ENCODE results near the gene CNTNAP2.

The CNTNAP2 gene

DNA sequence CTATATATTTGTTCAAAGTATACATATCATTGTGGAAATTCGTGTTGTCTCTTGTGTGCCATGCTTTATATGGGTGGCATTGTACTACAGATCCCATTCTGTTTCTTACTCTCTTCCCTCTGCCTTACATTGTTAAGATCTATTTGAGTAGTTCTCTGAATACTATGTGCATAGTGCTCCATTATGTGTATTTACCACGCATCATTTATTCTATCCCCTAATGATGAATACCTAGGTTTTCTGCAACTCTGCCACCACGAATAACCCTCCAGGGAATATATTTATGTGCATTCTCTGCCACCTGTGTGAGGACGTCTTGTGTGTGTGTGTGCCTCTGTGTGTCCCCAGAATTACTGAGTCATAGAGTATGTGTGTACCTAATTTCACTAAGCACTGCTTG lies 2042.7 kb downstream of the CNTNAP2 start:
- Histone ChIP-seq H3K79me2 (ENCODE audit: insufficient read depth, low read length) (no peaks in the 10 kb centered on the region), H3K27ac (ENCODE audit: low read depth, low read length) (no peak overlapping the region), H3K4me3 (ENCODE audit: insufficient read depth, low read length, poor library complexity, severe bottlenecking) (no peak overlapping the region), H2AFZ (ENCODE audit: low read depth, low read length, severe bottlenecking) (no peak overlapping the region), H3F3A (ENCODE audit: insufficient read depth) (no peaks in the 10 kb centered on the region), H3K9ac (ENCODE audit: low read length) (no peak overlapping the region), H3K9me3 (ENCODE audit: insufficient read depth, low read length) (no peaks in the 10 kb centered on the region), H3K27me3 (ENCODE audit: low read length) (no peaks in the 10 kb centered on the region), H4K20me1 (ENCODE audit: low read depth, low read length) (no peaks in the 10 kb centered on the region), H3K9me2 (replicated peaks; ENCODE audit: insufficient read depth, low read length) (no peaks in the 10 kb centered on the region), H3K4me2 (ENCODE audit: low read depth, low read length, poor library complexity, severe bottlenecking) (no peak overlapping the region), H3K36me3 (ENCODE audit: low read length) (no peaks in the 10 kb centered on the region)
- TF ChIP-seq EZH2phosphoT487 (conservative IDR thresholded peaks at IDR 0.05; ENCODE audit: low read length), result no peak
- TF ChIP-seq, protein P1, sequence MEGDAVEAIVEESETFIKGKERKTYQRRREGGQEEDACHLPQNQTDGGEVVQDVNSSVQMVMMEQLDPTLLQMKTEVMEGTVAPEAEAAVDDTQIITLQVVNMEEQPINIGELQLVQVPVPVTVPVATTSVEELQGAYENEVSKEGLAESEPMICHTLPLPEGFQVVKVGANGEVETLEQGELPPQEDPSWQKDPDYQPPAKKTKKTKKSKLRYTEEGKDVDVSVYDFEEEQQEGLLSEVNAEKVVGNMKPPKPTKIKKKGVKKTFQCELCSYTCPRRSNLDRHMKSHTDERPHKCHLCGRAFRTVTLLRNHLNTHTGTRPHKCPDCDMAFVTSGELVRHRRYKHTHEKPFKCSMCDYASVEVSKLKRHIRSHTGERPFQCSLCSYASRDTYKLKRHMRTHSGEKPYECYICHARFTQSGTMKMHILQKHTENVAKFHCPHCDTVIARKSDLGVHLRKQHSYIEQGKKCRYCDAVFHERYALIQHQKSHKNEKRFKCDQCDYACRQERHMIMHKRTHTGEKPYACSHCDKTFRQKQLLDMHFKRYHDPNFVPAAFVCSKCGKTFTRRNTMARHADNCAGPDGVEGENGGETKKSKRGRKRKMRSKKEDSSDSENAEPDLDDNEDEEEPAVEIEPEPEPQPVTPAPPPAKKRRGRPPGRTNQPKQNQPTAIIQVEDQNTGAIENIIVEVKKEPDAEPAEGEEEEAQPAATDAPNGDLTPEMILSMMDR (IDR thresholded peaks at IDR 0.05; ENCODE audit: insufficient read depth, low read length, poor library complexity, severe bottlenecking), result no peak

DNA sequence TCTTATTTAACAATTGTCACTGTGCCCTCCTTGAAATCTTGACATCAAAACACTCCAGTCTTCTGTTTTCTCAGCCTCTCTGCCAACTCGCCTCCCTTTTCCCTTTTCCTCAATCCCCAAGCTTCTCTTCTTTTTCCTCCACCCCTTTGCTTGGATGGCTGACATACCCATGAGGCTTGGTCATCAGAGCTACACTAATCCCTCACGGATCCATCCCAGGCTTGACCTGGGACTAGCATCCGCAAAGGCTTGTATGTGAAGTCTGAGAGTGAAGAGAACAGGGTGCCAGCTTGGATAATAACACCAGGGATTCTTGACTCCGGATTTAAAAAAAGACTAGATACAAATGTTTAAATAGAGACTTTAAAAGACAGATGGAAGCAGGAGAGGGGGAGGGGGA lies 2045.2 kb downstream of the CNTNAP2 start:
- Histone ChIP-seq H3K9me3 (ENCODE audit: insufficient read depth, low read length) (no peaks in the 10 kb centered on the region), H3K27me3 (ENCODE audit: low read length) (no peaks in the 10 kb centered on the region), H3K36me3 (ENCODE audit: low read length) (no peaks in the 10 kb centered on the region), H2AFZ (ENCODE audit: low read depth, low read length, severe bottlenecking) (no peak overlapping the region), H3F3A (ENCODE audit: insufficient read depth) (no peaks in the 10 kb centered on the region), H3K9me2 (replicated peaks; ENCODE audit: insufficient read depth, low read length) (no peaks in the 10 kb centered on the region), H3K4me3 (ENCODE audit: insufficient read depth, low read length, poor library complexity, severe bottlenecking) (no peak overlapping the region), H3K4me2 (ENCODE audit: low read depth, low read length, poor library complexity, severe bottlenecking) (no peak overlapping the region), H3K9ac (ENCODE audit: low read length) (no peak overlapping the region), H4K20me1 (ENCODE audit: low read depth, low read length) (no peaks in the 10 kb centered on the region), H3K79me2 (ENCODE audit: insufficient read depth, low read length) (no peaks in the 10 kb centered on the region), H3K27ac (ENCODE audit: low read depth, low read length) (no peak overlapping the region)
- TF ChIP-seq, protein P1 (IDR thresholded peaks at IDR 0.05; ENCODE audit: insufficient read depth, low read length, poor library complexity, severe bottlenecking), result no peak
- TF ChIP-seq EZH2phosphoT487 (conservative IDR thresholded peaks at IDR 0.05; ENCODE audit: low read length), result no peak

DNA sequence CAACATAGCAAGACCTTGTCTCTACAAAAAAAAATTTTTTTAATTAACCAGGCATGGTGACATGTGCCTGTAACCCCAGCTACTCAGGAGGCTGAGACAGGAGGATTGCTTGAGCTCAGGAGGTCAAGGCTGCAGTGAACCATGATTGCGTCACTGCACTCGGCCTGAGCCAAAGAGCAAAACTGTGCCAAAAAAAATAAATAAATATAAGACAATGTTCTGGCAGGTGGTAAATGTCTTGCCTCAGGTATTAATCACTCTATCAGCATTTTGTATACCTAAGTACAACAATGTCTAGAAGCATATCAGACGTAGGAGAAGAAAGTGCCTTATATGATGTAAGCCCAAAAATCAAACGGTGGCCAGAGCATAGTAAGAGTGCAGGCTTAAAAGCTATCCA lies 2046.2 kb downstream of the CNTNAP2 start:
- H3K36me3 ChIP-seq (ENCODE audit: low read length), result no peaks in the 10 kb centered on the region
- TF ChIP-seq EZH2phosphoT487 (conservative IDR thresholded peaks at IDR 0.05; ENCODE audit: low read length), result no peak
- TF ChIP-seq, protein P1 (IDR thresholded peaks at IDR 0.05; ENCODE audit: insufficient read depth, low read length, poor library complexity, severe bottlenecking), result no peak
- H3K9me3 ChIP-seq (ENCODE audit: insufficient read depth, low read length), result no peaks in the 10 kb centered on the region
- no peak overlapping the region for H3K4me3 ChIP-seq (ENCODE audit: insufficient read depth, low read length, poor library complexity, severe bottlenecking)
- no peak overlapping the region for H3K27ac ChIP-seq (ENCODE audit: low read depth, low read length)
- H4K20me1 ChIP-seq (ENCODE audit: low read depth, low read length), result no peaks in the 10 kb centered on the region
- no peaks in the 10 kb centered on the region for H3F3A ChIP-seq (ENCODE audit: insufficient read depth)
- H3K27me3 ChIP-seq (ENCODE audit: low read length), result no peaks in the 10 kb centered on the region
- no peak overlapping the region for H3K9ac ChIP-seq (ENCODE audit: low read length)
- no peaks in the 10 kb centered on the region for H3K79me2 ChIP-seq (ENCODE audit: insufficient read depth, low read length)
- no peak overlapping the region for H2AFZ ChIP-seq (ENCODE audit: low read depth, low read length, severe bottlenecking)
- no peak overlapping the region for H3K4me2 ChIP-seq (ENCODE audit: low read depth, low read length, poor library complexity, severe bottlenecking)
- no peaks in the 10 kb centered on the region for H3K9me2 ChIP-seq (replicated peaks; ENCODE audit: insufficient read depth, low read length)
